T-helper 22 cell (primary cell): ENCODE data around the gene VPS51.

ENCODE experiments used
- DNase-seq: peaks from one replicate; pipeline ENCODE4 v3.0.0-alpha.2; 2020; ENCODE audit warnings: low read depth

The VPS51 gene

GRCh38 chr11:65095974-65096806 is at the start of gene VPS51:
TSS of gene VPS51 (plus strand) at chr11:65096214. CDS start at chr11:65096251, 37 bp downstream.
- peak; percentile 74 for DNase-seq

- no peak for DNase-seq
Measured at GRCh38 chr11:65047581-65048422, 48.2 kb upstream of the VPS51 start.

- no peak for DNase-seq
Measured at GRCh38 chr11:65051398-65051858, 44.6 kb upstream of the VPS51 start.

GRCh38 chr11:65053827-65054508 is 42.0 kb upstream of the VPS51 start:
- no peak for DNase-seq

GRCh38 chr11:65055538-65055937 is 40.5 kb upstream of the VPS51 start:
- no peak for DNase-seq

GRCh38 chr11:65056999-65057398 is 39.0 kb upstream of the VPS51 start:
- no peak for DNase-seq

- no peak for DNase-seq
Measured at GRCh38 chr11:65057526-65057925, 38.5 kb upstream of the VPS51 start.

- no peak for DNase-seq
Measured at GRCh38 chr11:65058012-65058411, 38.0 kb upstream of the VPS51 start.

GRCh38 chr11:65058419-65059054 is 37.5 kb upstream of the VPS51 start, which contains the start of gene NAALADL1:
TSS of gene NAALADL1 (minus strand) at chr11:65058553. CDS start at chr11:65058521, 32 bp downstream.
- DNase-seq, result no peak

GRCh38 chr11:65059523-65059922 is 36.5 kb upstream of the VPS51 start:
- DNase-seq, result no peak

- no peak for DNase-seq
Measured at GRCh38 chr11:65059959-65060824, 35.8 kb upstream of the VPS51 start.

- DNase-seq, result no peak
Measured at GRCh38 chr11:65060913-65061408, 35.1 kb upstream of the VPS51 start.

- DNase-seq, result no peak
Measured at GRCh38 chr11:65063532-65063931, 32.5 kb upstream of the VPS51 start.

- DNase-seq, result no peak
Measured at GRCh38 chr11:65064847-65065240, 31.2 kb upstream of the VPS51 start.

GRCh38 chr11:65065851-65066250 is 30.2 kb upstream of the VPS51 start:
- DNase-seq, result no peak

- DNase-seq, result no peak
Measured at GRCh38 chr11:65066315-65066714, 29.7 kb upstream of the VPS51 start.

GRCh38 chr11:65066805-65067291 is 29.2 kb upstream of the VPS51 start:
- DNase-seq, result no peak

GRCh38 chr11:65067446-65067845 is 28.6 kb upstream of the VPS51 start:
- no peak for DNase-seq

GRCh38 chr11:65069217-65069616 is 26.8 kb upstream of the VPS51 start:
- no peak for DNase-seq

- DNase-seq, result no peak
Measured at GRCh38 chr11:65071907-65072630, 23.9 kb upstream of the VPS51 start.
